Measurements from ENCODE around the gene NOLC1. TPM values are rescaled to one million over a fixed set of nuclear protein-coding genes. Genes with fewer than 3 reads are reported as not detected.

NOLC1 gene
- total and polyA plus RNA-seq, 2 of the 4 experiments (the other 2 are of a cell fraction), result 43.2 to 55.3 TPM

Other genes starting within 250 kb of the NOLC1 start
- gene ARMH3, start 96.2 kb upstream of the NOLC1 start, total RNA-seq (2012; rRNA removed), result 13.1 and 20.6 TPM in 2 replicates
- 12.1 and 12.5 TPM in 2 replicates for gene ARMH3, start 96.2 kb upstream of the NOLC1 start, polyA plus RNA-seq (2012; rRNA removed)
- 21.9 and 23.1 TPM in 2 replicates for gene HPS6, start 87.0 kb upstream of the NOLC1 start, total RNA-seq (2012; rRNA removed)
- 10.5 and 11.3 TPM in 2 replicates for gene HPS6, start 87.0 kb upstream of the NOLC1 start, polyA plus RNA-seq (2012; rRNA removed)
- 45.3 and 47.9 TPM in 2 replicates for gene LDB1, start 32.0 kb upstream of the NOLC1 start, total RNA-seq (2012; rRNA removed)
- 92.4 and 100 TPM in 2 replicates for gene LDB1, start 32.0 kb upstream of the NOLC1 start, polyA plus RNA-seq (2012; rRNA removed)
- gene PPRC1, start 19.3 kb upstream of the NOLC1 start, total RNA-seq (2012; rRNA removed), result 11.4 and 11.8 TPM in 2 replicates
- 38.7 and 40.7 TPM in 2 replicates for gene PPRC1, start 19.3 kb upstream of the NOLC1 start, polyA plus RNA-seq (2012; rRNA removed)
- 0.28 and 0.36 TPM in 2 replicates for gene ELOVL3, start 73.9 kb downstream of the NOLC1 start, total RNA-seq (2012; rRNA removed)
- 0.09 and 0.14 TPM in 2 replicates for gene ELOVL3, start 73.9 kb downstream of the NOLC1 start, polyA plus RNA-seq (2012; rRNA removed)
- gene PITX3, start 89.1 kb downstream of the NOLC1 start, total RNA-seq (2012; rRNA removed), result not detected in 2 replicates
- gene PITX3, start 89.1 kb downstream of the NOLC1 start, polyA plus RNA-seq (2012; rRNA removed), result not detected in 2 replicates
- 36.4 and 38.7 TPM in 2 replicates for gene GBF1, start 93.1 kb downstream of the NOLC1 start, total RNA-seq (2012; rRNA removed)
- 38.0 and 40.1 TPM in 2 replicates for gene GBF1, start 93.1 kb downstream of the NOLC1 start, polyA plus RNA-seq (2012; rRNA removed)
- gene NFKB2, start 243.3 kb downstream of the NOLC1 start, total RNA-seq (2012; rRNA removed), result 16.1 TPM in 2 replicates
- gene NFKB2, start 243.3 kb downstream of the NOLC1 start, polyA plus RNA-seq (2012; rRNA removed), result 32.3 and 34.7 TPM in 2 replicates

Measured in IMR-90 (cell line).